HEK293 (cell line): ENCODE results near the gene GADD45G.

Experiments used
- ZNF133 ChIP-seq: fragments of 450-650 bp; formaldehyde crosslinking; IDR thresholded peaks from 2 replicates; pipeline ENCODE4 v1.5.1; 2016; ENCODE audit warnings: missing biosample characterization, missing genetic modification characterization
- ZNF202 ChIP-seq: fragments of 450-650 bp; formaldehyde crosslinking; IDR thresholded peaks from 2 replicates; pipeline ENCODE4 v1.5.1; 2016; ENCODE audit warnings: missing biosample characterization, missing genetic modification characterization, borderline replicate concordance
- ZNF239 ChIP-seq: fragments of 450-650 bp; formaldehyde crosslinking; IDR thresholded peaks from 2 replicates; pipeline ENCODE4 v1.5.1; 2016; ENCODE audit warnings: missing biosample characterization, missing genetic modification characterization
- ZNF335 ChIP-seq: fragments of 450-650 bp; formaldehyde crosslinking; conservative IDR thresholded peaks from 2 replicates; pipeline ENCODE4 v1.5.1; 2016; ENCODE audit warnings: missing biosample characterization, missing genetic modification characterization
- ZNF423 ChIP-seq: fragments of 450-650 bp; formaldehyde crosslinking; IDR thresholded peaks from 2 replicates; pipeline ENCODE4 v1.5.1; 2016; ENCODE audit warnings: missing biosample characterization, missing genetic modification characterization
- ZNF548 ChIP-seq: fragments of 450-650 bp; formaldehyde crosslinking; IDR thresholded peaks from 2 replicates; pipeline ENCODE4 v1.5.1; 2016; ENCODE audit warnings: missing biosample characterization, missing genetic modification characterization
- ZNF549 ChIP-seq: fragments of 450-650 bp; IDR thresholded peaks from 2 replicates; pipeline ENCODE4 v1.5.1; 2018; ENCODE audit warnings: missing biosample characterization, missing genetic modification characterization, mild to moderate bottlenecking, inconsistent platforms, moderate library complexity
- ZNF580 ChIP-seq: fragments of 450-650 bp; formaldehyde crosslinking; IDR thresholded peaks from 2 replicates; pipeline ENCODE4 v1.5.1; 2016; ENCODE audit warnings: missing biosample characterization, missing genetic modification characterization
- ZSCAN30 ChIP-seq: fragments of 450-650 bp; IDR thresholded peaks from 2 replicates; pipeline ENCODE4 v1.5.1; 2018; ENCODE audit warnings: missing biosample characterization, mild to moderate bottlenecking, missing genetic modification characterization, moderate library complexity
- TF ChIP-seq, protein P1 (sequence below): fragments of 450-650 bp; formaldehyde crosslinking; IDR thresholded peaks from 2 replicates; pipeline ENCODE4 v1.5.1; 2016; ENCODE audit warnings: missing biosample characterization, missing genetic modification characterization
- TF ChIP-seq, protein P2 (sequence below): fragments of 450-650 bp; formaldehyde crosslinking; IDR thresholded peaks from 2 replicates; pipeline ENCODE4 v1.5.1; 2016; ENCODE audit warnings: missing biosample characterization, missing genetic modification characterization
- TF ChIP-seq, protein P3 (sequence below): fragments of 450-650 bp; formaldehyde crosslinking; IDR thresholded peaks from 2 replicates; pipeline ENCODE4 v1.5.1; 2016; ENCODE audit warnings: missing biosample characterization, missing genetic modification characterization

- TF ChIP-seq, protein P1, sequence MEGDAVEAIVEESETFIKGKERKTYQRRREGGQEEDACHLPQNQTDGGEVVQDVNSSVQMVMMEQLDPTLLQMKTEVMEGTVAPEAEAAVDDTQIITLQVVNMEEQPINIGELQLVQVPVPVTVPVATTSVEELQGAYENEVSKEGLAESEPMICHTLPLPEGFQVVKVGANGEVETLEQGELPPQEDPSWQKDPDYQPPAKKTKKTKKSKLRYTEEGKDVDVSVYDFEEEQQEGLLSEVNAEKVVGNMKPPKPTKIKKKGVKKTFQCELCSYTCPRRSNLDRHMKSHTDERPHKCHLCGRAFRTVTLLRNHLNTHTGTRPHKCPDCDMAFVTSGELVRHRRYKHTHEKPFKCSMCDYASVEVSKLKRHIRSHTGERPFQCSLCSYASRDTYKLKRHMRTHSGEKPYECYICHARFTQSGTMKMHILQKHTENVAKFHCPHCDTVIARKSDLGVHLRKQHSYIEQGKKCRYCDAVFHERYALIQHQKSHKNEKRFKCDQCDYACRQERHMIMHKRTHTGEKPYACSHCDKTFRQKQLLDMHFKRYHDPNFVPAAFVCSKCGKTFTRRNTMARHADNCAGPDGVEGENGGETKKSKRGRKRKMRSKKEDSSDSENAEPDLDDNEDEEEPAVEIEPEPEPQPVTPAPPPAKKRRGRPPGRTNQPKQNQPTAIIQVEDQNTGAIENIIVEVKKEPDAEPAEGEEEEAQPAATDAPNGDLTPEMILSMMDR (tag by site-specific recombination) = no peak
- TF ChIP-seq ZNF423 (tag by site-specific recombination) = no peak
- TF ChIP-seq ZNF239 = no peak
- no peak for TF ChIP-seq ZNF202 (tag by site-specific recombination)
- TF ChIP-seq ZSCAN30 = no peak
- TF ChIP-seq ZNF580 (tag by site-specific recombination) = no peak
- TF ChIP-seq ZNF548 (tag by site-specific recombination) = no peak
- TF ChIP-seq, protein P2, sequence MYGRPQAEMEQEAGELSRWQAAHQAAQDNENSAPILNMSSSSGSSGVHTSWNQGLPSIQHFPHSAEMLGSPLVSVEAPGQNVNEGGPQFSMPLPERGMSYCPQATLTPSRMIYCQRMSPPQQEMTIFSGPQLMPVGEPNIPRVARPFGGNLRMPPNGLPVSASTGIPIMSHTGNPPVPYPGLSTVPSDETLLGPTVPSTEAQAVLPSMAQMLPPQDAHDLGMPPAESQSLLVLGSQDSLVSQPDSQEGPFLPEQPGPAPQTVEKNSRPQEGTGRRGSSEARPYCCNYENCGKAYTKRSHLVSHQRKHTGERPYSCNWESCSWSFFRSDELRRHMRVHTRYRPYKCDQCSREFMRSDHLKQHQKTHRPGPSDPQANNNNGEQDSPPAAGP (tag by site-specific recombination) = no peak
- no peak for TF ChIP-seq ZNF335 (tag by site-specific recombination)
- no peak for TF ChIP-seq ZNF549
- TF ChIP-seq ZNF133 (tag by site-specific recombination) = no peak
- TF ChIP-seq, protein P3, sequence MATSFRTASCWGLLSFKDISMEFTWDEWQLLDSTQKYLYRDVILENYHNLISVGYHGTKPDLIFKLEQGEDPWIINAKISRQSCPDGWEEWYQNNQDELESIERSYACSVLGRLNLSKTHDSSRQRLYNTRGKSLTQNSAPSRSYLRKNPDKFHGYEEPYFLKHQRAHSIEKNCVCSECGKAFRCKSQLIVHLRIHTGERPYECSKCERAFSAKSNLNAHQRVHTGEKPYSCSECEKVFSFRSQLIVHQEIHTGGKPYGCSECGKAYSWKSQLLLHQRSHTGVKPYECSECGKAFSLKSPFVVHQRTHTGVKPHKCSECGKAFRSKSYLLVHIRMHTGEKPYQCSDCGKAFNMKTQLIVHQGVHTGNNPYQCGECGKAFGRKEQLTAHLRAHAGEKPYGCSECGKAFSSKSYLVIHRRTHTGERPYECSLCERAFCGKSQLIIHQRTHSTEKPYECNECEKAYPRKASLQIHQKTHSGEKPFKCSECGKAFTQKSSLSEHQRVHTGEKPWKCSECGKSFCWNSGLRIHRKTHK (tag by site-specific recombination) = no peak
Measured at GRCh38 chr9:89642789-89643188, 38.0 kb downstream of the GADD45G start.
